CD14-positive monocyte (primary cell): ENCODE data around the gene TKTL2. TPM values are rescaled to one million over a fixed set of nuclear protein-coding genes. Genes with fewer than 3 reads are reported as not detected.

Experiments
- DNase-seq, 3 donors: peaks; one replicate each; pipeline ENCODE4 v3.0.0-alpha.2; 2011 to 2022
- H2AFZ ChIP-seq: 2 replicates; pipeline ENCODE4 v1.6.0; 2012; ENCODE audit warnings: mild to moderate bottlenecking, low read depth, low read length, inconsistent platforms; ENCODE audit not compliant: insufficient read depth, poor library complexity, severe bottlenecking
- H3K27ac ChIP-seq, 2 donors: 1 replicate in 1 of 2; 2 replicates in 1 of 2; pipeline ENCODE4 v1.5.1; 2012 to 2013; ENCODE audit warnings: low read length in 2 of 2, control low read depth in 1 of 2, inconsistent platforms in 1 of 2, low read depth in 1 of 2, mild to moderate bottlenecking in 1 of 2
- H3K27me3 ChIP-seq, 2 donors: one replicate each; pipeline versions ENCODE4 v1.6.0 to v1.6.1; 2011 to 2013; ENCODE audit warnings: low read length in 2 of 2; ENCODE audit not compliant: control insufficient read depth in 2 of 2, insufficient read depth in 2 of 2
- H3K36me3 ChIP-seq, 2 donors: replicated peaks in 1 of 2; 1 replicate in 1 of 2; 2 replicates in 1 of 2; pipeline versions ENCODE4 v1.5.1 to v1.6.1; 2012 to 2013; ENCODE audit warnings: low read length in 2 of 2, control low read depth in 1 of 2, inconsistent platforms in 1 of 2, mild to moderate bottlenecking in 1 of 2; ENCODE audit not compliant: insufficient read depth in 2 of 2, control insufficient read depth in 1 of 2
- H3K4me1 ChIP-seq, 2 donors: 1 replicate in 1 of 2; 2 replicates in 1 of 2; pipeline versions ENCODE4 v1.5.1 to v1.6.1; 2012 to 2013; ENCODE audit warnings: low read length in 2 of 2, control low read depth in 1 of 2, inconsistent platforms in 1 of 2, mild to moderate bottlenecking in 1 of 2, moderate library complexity in 1 of 2; ENCODE audit not compliant: insufficient read depth in 2 of 2, control insufficient read depth in 1 of 2
- H3K4me2 ChIP-seq: replicated peaks from 2 replicates; pipeline ENCODE3; 2012; ENCODE audit warnings: low read length, moderate library complexity, mild to moderate bottlenecking; ENCODE audit not compliant: poor library complexity, severe bottlenecking; ENCODE audit errors: extremely low read depth
- H3K4me3 ChIP-seq, 3 experiments: fragments of 200-600 bp in 1 of 3; sonication (generic) in 1 of 3; replicated peaks in 1 of 3; 1 replicate in 2 of 3; 2 replicates in 1 of 3; pipeline ENCODE4 v1.5.1; 2011 to 2013; ENCODE audit warnings: low read length in 3 of 3, mild to moderate bottlenecking in 3 of 3, control low read depth in 2 of 3, low read depth in 2 of 3, inconsistent platforms in 1 of 3, moderate library complexity in 1 of 3
- H3K79me2 ChIP-seq: 2 replicates; pipeline ENCODE4 v1.6.0; 2012; ENCODE audit warnings: mild to moderate bottlenecking, control low read depth, inconsistent platforms, low read length, moderate library complexity; ENCODE audit not compliant: insufficient read depth
- H3K9ac ChIP-seq: 2 replicates; pipeline ENCODE4 v1.6.0; 2017; ENCODE audit warnings: low read length, mild to moderate bottlenecking; ENCODE audit not compliant: insufficient read depth, poor library complexity, severe bottlenecking
- H3K9me3 ChIP-seq, 2 donors: replicated peaks in 1 of 2; 1 replicate in 1 of 2; 2 replicates in 1 of 2; pipeline versions ENCODE4 v1.5.1 to v1.6.1; 2012 to 2013; ENCODE audit warnings: low read length in 2 of 2, control low read depth in 1 of 2; ENCODE audit not compliant: control insufficient read depth in 1 of 2, insufficient read depth in 1 of 2
- H4K20me1 ChIP-seq: 2 replicates; pipeline ENCODE4 v1.6.0; 2012; ENCODE audit warnings: mild to moderate bottlenecking, low read length, control low read depth, moderate library complexity; ENCODE audit not compliant: insufficient read depth
- H3K27ac Mint-ChIP-seq, 7 donors: one replicate each; pipeline ENCODE4 v1.8.0; 2020; ENCODE audit warnings: mild to moderate bottlenecking in 7 of 7, mixed read lengths in 7 of 7, moderate library complexity in 6 of 7, inconsistent platforms in 2 of 7
- H3K27me3 Mint-ChIP-seq, 3 donors: one replicate each; pipeline ENCODE4 v1.8.0; 2021 to 2022; ENCODE audit warnings: low read depth in 3 of 3, mild to moderate bottlenecking in 3 of 3, mixed read lengths in 3 of 3, moderate library complexity in 3 of 3, inconsistent platforms in 1 of 3
- H3K36me3 Mint-ChIP-seq, 2 donors: one replicate each; pipeline ENCODE4 v1.8.0; 2020; ENCODE audit warnings: mixed read lengths in 2 of 2, inconsistent platforms in 1 of 2, mild to moderate bottlenecking in 1 of 2
- H3K4me1 Mint-ChIP-seq: one replicate; pipeline ENCODE4 v1.8.0; 2020; ENCODE audit warnings: mild to moderate bottlenecking, mixed read lengths
- H3K4me3 Mint-ChIP-seq, 2 donors: one replicate each; pipeline ENCODE4 v1.8.0; 2020; ENCODE audit warnings: mild to moderate bottlenecking in 2 of 2, mixed read lengths in 2 of 2, moderate library complexity in 1 of 2
- H3K9me3 Mint-ChIP-seq, 7 donors: one replicate each; pipeline ENCODE4 v1.8.0; 2020 to 2022; ENCODE audit warnings: mixed read lengths in 7 of 7, mild to moderate bottlenecking in 6 of 7, moderate library complexity in 6 of 7, inconsistent platforms in 2 of 7
- WGBS: methylation state at CpG from one replicate; pipeline ENCODE4 v1.1.5; 2013; ENCODE audit warnings: missing lambda C conversion rate; ENCODE audit not compliant: insufficient coverage; 5-methylcytosine and 5-hydroxymethylcytosine counted together
- intact Hi-C, 2 donors: fragments of 100-400 bp; cut with micrococcal nuclease; formaldehyde crosslinking; loops; one replicate each; pipeline versions ENCODE4 v1.15.0 to v1.15.1; 2023
- polyA plus RNA-seq, 3 donors: library from polyadenylated mRNA; depleted of rRNA in 1 of 3; unstranded in 2 of 3; stranded (reverse) in 1 of 3; fragments of 300-500 nt in 2 of 3; fragments of >200 nt in 1 of 3; fragmentation: Illumina TruSeq in 2 of 3; gene quantifications; 1 replicate in 2 of 3; 2 replicates in 1 of 3; pipeline ENCODE4 v1.2.3, GENCODE V29; 2012 to 2021
- TF ChIP-seq, protein P1 (sequence below): fragments of 200-600 bp; IDR thresholded peaks from one replicate; pipeline ENCODE4 v1.8.0; 2022; ENCODE audit warnings: antibody characterized with exemption, mild to moderate bottlenecking

TKTL2 gene
- polyA plus RNA-seq, 3 donors = 0.16 TPM; not detected in 2

DNA sequence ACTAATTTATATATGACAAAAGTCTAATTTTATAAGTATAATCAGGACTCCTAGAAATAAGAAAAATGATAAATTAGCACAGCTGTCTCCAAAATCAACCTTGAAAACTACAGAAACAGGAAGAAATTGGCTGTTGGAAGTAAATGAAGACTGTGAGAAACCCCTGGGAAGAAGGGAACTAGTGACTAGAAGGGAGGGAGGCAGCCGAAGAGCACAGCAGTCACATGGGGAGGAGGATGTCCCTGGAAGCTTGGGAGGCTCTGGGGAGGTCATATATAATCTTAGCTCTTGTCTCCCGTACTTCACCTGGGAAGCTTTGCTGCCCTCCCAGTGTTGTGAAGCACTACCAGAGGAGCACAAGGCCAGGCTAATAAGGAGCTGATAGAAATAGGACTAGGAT lies 12.0 kb upstream of the TKTL2 start:
- TF ChIP-seq, protein P1, sequence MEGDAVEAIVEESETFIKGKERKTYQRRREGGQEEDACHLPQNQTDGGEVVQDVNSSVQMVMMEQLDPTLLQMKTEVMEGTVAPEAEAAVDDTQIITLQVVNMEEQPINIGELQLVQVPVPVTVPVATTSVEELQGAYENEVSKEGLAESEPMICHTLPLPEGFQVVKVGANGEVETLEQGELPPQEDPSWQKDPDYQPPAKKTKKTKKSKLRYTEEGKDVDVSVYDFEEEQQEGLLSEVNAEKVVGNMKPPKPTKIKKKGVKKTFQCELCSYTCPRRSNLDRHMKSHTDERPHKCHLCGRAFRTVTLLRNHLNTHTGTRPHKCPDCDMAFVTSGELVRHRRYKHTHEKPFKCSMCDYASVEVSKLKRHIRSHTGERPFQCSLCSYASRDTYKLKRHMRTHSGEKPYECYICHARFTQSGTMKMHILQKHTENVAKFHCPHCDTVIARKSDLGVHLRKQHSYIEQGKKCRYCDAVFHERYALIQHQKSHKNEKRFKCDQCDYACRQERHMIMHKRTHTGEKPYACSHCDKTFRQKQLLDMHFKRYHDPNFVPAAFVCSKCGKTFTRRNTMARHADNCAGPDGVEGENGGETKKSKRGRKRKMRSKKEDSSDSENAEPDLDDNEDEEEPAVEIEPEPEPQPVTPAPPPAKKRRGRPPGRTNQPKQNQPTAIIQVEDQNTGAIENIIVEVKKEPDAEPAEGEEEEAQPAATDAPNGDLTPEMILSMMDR = no peak
- Histone ChIP-seq H3K27ac (no peak overlapping the region), H3K9ac (no peak overlapping the region), H2AFZ (peak overlapping the region; percentile 16), H3K9me3 (no peaks in the 10 kb centered on the region), H3K27me3 (no peaks in the 10 kb centered on the region), H4K20me1 (no peaks in the 10 kb centered on the region), H3K4me2 (no peak overlapping the region), H3K4me1 (peaks cover 40 to 53% of the 10 kb centered on the region in 2 donors), H3K4me3 (no peak overlapping the region), H3K36me3 (no peaks in the 10 kb centered on the region), H3K79me2 (no peaks in the 10 kb centered on the region)
- H3K4me3 Mint-ChIP-seq = no peak overlapping the region
- no peak for DNase-seq
- H3K9me3 Mint-ChIP-seq = peaks cover 0 to 7% (median 0%) of the 10 kb centered on the region in 7 donors
- WGBS = 0% methylated on average over 1 of the region's 2 CpGs
- intact Hi-C loops = loop anchor here in 1 of 2 donors (10.0 kb wide), 1 partner anchor 59 kb away; no protein-coding TSS in a partner anchor
- H3K4me1 Mint-ChIP-seq = peaks cover 2% of the 10 kb centered on the region
- peak overlapping the region in 2 of 7 donors; percentile 56 to 62 for H3K27ac Mint-ChIP-seq
- peaks cover 4% of the 10 kb centered on the region in 3 donors for H3K27me3 Mint-ChIP-seq
- H3K36me3 Mint-ChIP-seq = no peaks in the 10 kb centered on the region

DNA sequence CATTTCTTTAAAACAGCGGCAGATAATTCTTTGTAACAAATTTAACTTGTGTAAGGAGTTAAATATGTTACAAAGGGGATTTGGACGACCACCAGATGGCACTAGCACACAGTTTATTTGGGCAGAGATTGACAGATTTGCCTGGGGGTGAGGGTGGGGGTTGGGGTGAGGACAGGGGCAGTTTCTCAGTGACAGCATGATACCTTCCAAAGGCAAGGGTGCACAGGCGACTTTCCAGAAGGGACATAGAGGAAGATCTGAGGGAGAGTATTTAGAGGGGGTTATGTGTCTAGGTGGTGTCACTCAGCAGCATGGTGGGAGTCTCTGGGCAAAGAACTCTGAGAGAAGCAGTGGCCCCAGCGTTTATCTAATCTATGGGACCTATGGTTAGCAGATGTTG lies 11.4 kb upstream of the TKTL2 start:
- DNase-seq = peak; percentile 33 to 60 (median 40)
- peaks cover 4% of the 10 kb centered on the region in 3 donors for H3K27me3 Mint-ChIP-seq
- no peak overlapping the region for H3K4me3 Mint-ChIP-seq
- TF ChIP-seq, protein P1 = peak; percentile 60
- Histone ChIP-seq H3K79me2 (no peaks in the 10 kb centered on the region), H3K36me3 (no peaks in the 10 kb centered on the region), H3K4me1 (peaks cover 40 to 53% of the 10 kb centered on the region in 2 donors), H3K27me3 (no peaks in the 10 kb centered on the region), H3K4me3 (no peak overlapping the region), H4K20me1 (no peaks in the 10 kb centered on the region), H3K27ac (no peak overlapping the region), H3K4me2 (no peak overlapping the region), H2AFZ (no peak overlapping the region), H3K9ac (no peak overlapping the region), H3K9me3 (no peaks in the 10 kb centered on the region)
- H3K9me3 Mint-ChIP-seq = peaks cover 0 to 7% (median 0%) of the 10 kb centered on the region in 7 donors
- peaks cover 2% of the 10 kb centered on the region for H3K4me1 Mint-ChIP-seq
- H3K36me3 Mint-ChIP-seq = no peaks in the 10 kb centered on the region
- H3K27ac Mint-ChIP-seq = no peak overlapping the region
- intact Hi-C loops = loop anchor here in 1 of 2 donors (10.0 kb wide), 1 partner anchor 60 kb away; no protein-coding TSS in a partner anchor
- 14% methylated on average over 3 of the region's 4 CpGs for WGBS
